Panc1 (cell line): Measurements from ENCODE around the gene MAP3K21. TPM values are rescaled to one million over a fixed set of nuclear protein-coding genes. Genes with fewer than 3 reads are reported as not detected.

Experiments
- ATAC-seq: fragments of 200-7000 bp; cut with Tn5 transposase; 2 replicates; pipeline ENCODE4 v1.9.1; 2020; ENCODE audit warnings: mild to moderate bottlenecking, moderate library complexity
- BruUV-seq: library from RNA; stranded (reverse); fragments of 400-500 nt; replicated peaks from 2 replicates; lab custom pipeline; 2021; lab: Mats Ljungman, UMichigan
- CTCF ChIA-PET: fragments of 300-600 bp; sonication (Branson Sonifier 250); formaldehyde crosslinking; loops from one replicate; lab custom pipeline; 2022; ENCODE audit warnings: antibody characterized with exemption; lab: Charles Lee
- POLR2A ChIA-PET: fragments of 300-600 bp; sonication (Branson Sonifier 250); formaldehyde crosslinking; loops from one replicate; lab custom pipeline; 2022; ENCODE audit warnings: antibody characterized with exemption; lab: Charles Lee
- DNase-seq: peaks from one replicate; pipeline ENCODE4 v3.0.0-alpha.2; 2010; ENCODE audit warnings: low read depth, low spot score
- H3K27ac ChIP-seq: 2 replicates; pipeline ENCODE4 v1.5.1; 2011; ENCODE audit warnings: mild to moderate bottlenecking, low read length, inconsistent platforms
- H3K27me3 ChIP-seq: fragments of 200-500 bp; sonication (Bioruptor generic); 2 replicates; pipeline ENCODE4 v1.6.0; 2014; ENCODE audit warnings: low read length, inconsistent platforms; ENCODE audit not compliant: control insufficient read depth, insufficient read depth
- H3K36me3 ChIP-seq: fragments of 200-500 bp; sonication (Bioruptor generic); 2 replicates; pipeline ENCODE4 v1.5.1; 2014; ENCODE audit warnings: inconsistent platforms, mild to moderate bottlenecking, low read length, moderate library complexity; ENCODE audit not compliant: control insufficient read depth, insufficient read depth
- H3K4me1 ChIP-seq: 2 replicates; pipeline ENCODE4 v1.5.1; 2011; ENCODE audit warnings: inconsistent platforms, mild to moderate bottlenecking, low read length, moderate library complexity; ENCODE audit not compliant: control insufficient read depth, insufficient read depth
- H3K4me3 ChIP-seq, 2 experiments: 2 replicates each; pipeline ENCODE4 v1.5.1; 2011 to 2012; ENCODE audit warnings: low read depth in 2 of 2, low read length in 2 of 2, mild to moderate bottlenecking in 2 of 2, inconsistent platforms in 1 of 2, moderate library complexity in 1 of 2
- H3K9me3 ChIP-seq: fragments of 200-500 bp; sonication (Bioruptor generic); 2 replicates; pipeline ENCODE4 v1.5.1; 2014; ENCODE audit warnings: low read depth, mild to moderate bottlenecking, inconsistent platforms, low read length, moderate library complexity; ENCODE audit not compliant: control insufficient read depth, insufficient read depth
- CTCF ChIP-seq: fragments of 450-650 bp; IDR thresholded peaks from 2 replicates; pipeline ENCODE4 v1.5.1; 2017; ENCODE audit warnings: mild to moderate bottlenecking
- POLR2AphosphoS5 ChIP-seq: IDR thresholded peaks from 2 replicates; pipeline ENCODE4 v1.6.1; 2012; ENCODE audit warnings: mild to moderate bottlenecking, low read depth, low read length, moderate library complexity
- REST ChIP-seq, 2 experiments: IDR thresholded peaks; 2 replicates each; pipeline ENCODE4 v1.6.1; 2011 to 2012; ENCODE audit warnings: low read depth in 2 of 2, control low read depth in 1 of 2, low read length in 1 of 2, mild to moderate bottlenecking in 1 of 2, moderate library complexity in 1 of 2; ENCODE audit not compliant: insufficient read depth in 1 of 2
- SIN3A ChIP-seq: IDR thresholded peaks from 2 replicates; pipeline ENCODE4 v1.6.1; 2012; ENCODE audit warnings: low read depth, mild to moderate bottlenecking, low read length, moderate library complexity, borderline replicate concordance; ENCODE audit not compliant: insufficient read depth
- TCF7L2 ChIP-seq: IDR thresholded peaks from 2 replicates; pipeline ENCODE4 v1.6.1; 2011; ENCODE audit warnings: mild to moderate bottlenecking, low read depth, low read length, inconsistent platforms
- in situ Hi-C: cut with HindIII; loops from 2 replicates; pipeline ENCODE4 v1.10.0; 2016; ENCODE audit warnings: low sequenced_read_pairs, low pct_unique_long_range_greater_than_20kb
- intact Hi-C: fragments of 100-400 bp; cut with micrococcal nuclease; formaldehyde crosslinking; loops from one replicate; pipeline ENCODE4 v1.10.0; 2022; ENCODE audit not compliant: unreplicated experiment
- total RNA-seq: library from RNA; stranded (reverse); gene quantifications from one replicate; pipeline ENCODE4 v1.2.1, GENCODE V29; 2021; ENCODE audit not compliant: unreplicated experiment

The MAP3K21 gene
- total RNA-seq, 1 experiment from 2014 or later, result 3.1 TPM

DNA sequence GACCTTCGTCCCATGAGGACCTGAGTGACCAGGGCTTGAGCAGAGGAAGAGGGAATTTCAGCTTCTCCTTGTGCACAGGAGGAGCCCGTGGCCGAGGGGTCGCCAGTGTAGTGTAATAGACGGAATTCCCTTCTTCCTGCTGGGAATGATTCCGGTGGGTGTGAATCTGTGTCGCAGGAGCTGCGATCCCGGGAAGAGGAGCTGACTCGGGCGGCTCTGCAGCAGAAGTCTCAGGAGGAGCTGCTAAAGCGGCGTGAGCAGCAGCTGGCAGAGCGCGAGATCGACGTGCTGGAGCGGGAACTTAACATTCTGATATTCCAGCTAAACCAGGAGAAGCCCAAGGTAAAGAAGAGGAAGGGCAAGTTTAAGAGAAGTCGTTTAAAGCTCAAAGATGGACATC is 34.4 kb downstream of the MAP3K21 start:
- CTCF ChIA-PET, result no interaction called here
- intact Hi-C loops, result no loop called here
- no peak for DNase-seq

GRCh38 chr1:233362743-233363142 is 35.2 kb downstream of the MAP3K21 start:
- H3K36me3 ChIP-seq, result no peaks in the 10 kb centered on the region
- intact Hi-C loops, result no loop called here
- H3K4me3 ChIP-seq, result no peak overlapping the region
- TF ChIP-seq TCF7L2 (no peak), CTCF (no peak), REST (IDR thresholded peaks at IDR 0.05; ENCODE audit: insufficient read depth in 1 of 2, low read depth in 2 of 2, low read length in 1 of 2) (no peak)
- H3K9me3 ChIP-seq, result no peaks in the 10 kb centered on the region
- no peaks in the 10 kb centered on the region for H3K27me3 ChIP-seq
- ATAC-seq, result no peak
- no peaks in the 10 kb centered on the region for H3K4me1 ChIP-seq
- BruUV-seq, result no TSS peak
- POLR2A ChIA-PET, result interaction anchor here (0.6 kb wide), 1 partner anchor 25 kb away, joined by 3 read pairs; no protein-coding TSS in a partner anchor
- no peak for DNase-seq
- CTCF ChIA-PET, result no interaction called here
- H3K27ac ChIP-seq, result no peak overlapping the region
- in situ Hi-C loops, result no loop called here

More for the DNA sequence above, 34.4 kb downstream of the MAP3K21 start:
- BruUV-seq, result no TSS peak
- in situ Hi-C loops, result no loop called here
- Histone ChIP-seq H3K27ac (no peak overlapping the region), H3K4me3 (no peak overlapping the region), H3K36me3 (no peaks in the 10 kb centered on the region), H3K27me3 (no peaks in the 10 kb centered on the region), H3K9me3 (no peaks in the 10 kb centered on the region), H3K4me1 (no peaks in the 10 kb centered on the region)
- TF ChIP-seq TCF7L2 (no peak), SIN3A (no peak), REST (IDR thresholded peaks at IDR 0.05; ENCODE audit: insufficient read depth in 1 of 2, low read depth in 2 of 2, low read length in 1 of 2) (no peak), POLR2AphosphoS5 (no peak), CTCF (no peak)
- POLR2A ChIA-PET, result no interaction called here
- no peak for ATAC-seq
